ENCODE measurements around the gene CCRL2. TPM values are rescaled to one million over a fixed set of nuclear protein-coding genes. Genes with fewer than 3 reads are reported as not detected.

The CCRL2 gene
- total and polyA plus RNA-seq, 2 donors (not counting 1 experiment from before 2014, with no cell fraction given), result 2.6 to 3.3 TPM

GRCh38 chr3:46368569-46368968 is 38.5 kb upstream of the CCRL2 start:
- Histone ChIP-seq H3K4me2 (replicated peaks; ENCODE audit: low read depth, low read length, poor library complexity, severe bottlenecking) (peak overlapping the region; percentile 21), H3K4me3 (ENCODE audit: control extremely low read depth in 1 of 5, extremely low read depth in 1 of 5, insufficient read depth in 1 of 5, low read depth in 2 of 5, low read length in 4 of 5) (no peak overlapping the region), H3K79me2 (ENCODE audit: control insufficient read depth, insufficient read depth, low read length) (no peaks in the 10 kb centered on the region), H3K9me3 (ENCODE audit: control extremely low read depth in 1 of 3, control insufficient read depth in 2 of 3, insufficient read depth in 1 of 3, low read length in 2 of 3) (no peaks in the 10 kb centered on the region), H4K20me1 (ENCODE audit: control insufficient read depth, insufficient read depth, low read length, poor library complexity, severe bottlenecking) (no peaks in the 10 kb centered on the region), H3K27ac (ENCODE audit: low read length in 2 of 2) (no peak overlapping the region), H3K4me1 (ENCODE audit: control insufficient read depth in 2 of 2, insufficient read depth in 2 of 2, low read length in 2 of 2) (peaks cover 12 to 20% of the 10 kb centered on the region in 2 donors), H3K36me3 (replicated peaks in 1 of 2; ENCODE audit: control extremely low read depth in 1 of 2, control insufficient read depth in 1 of 2, extremely low read depth in 1 of 2, insufficient read depth in 2 of 2, low read length in 1 of 2) (no peaks in the 10 kb centered on the region), H2AFZ (ENCODE audit: insufficient read depth, low read depth, low read length, poor library complexity, severe bottlenecking) (peak overlapping the region; percentile 43), H3K9ac (ENCODE audit: low read length) (no peak overlapping the region), H3K27me3 (replicated peaks in 1 of 4; ENCODE audit: control extremely low read depth in 1 of 4, control insufficient read depth in 3 of 4, insufficient read depth in 4 of 4, low read length in 3 of 4) (no peaks in the 10 kb centered on the region)
- intact Hi-C loops (cut with micrococcal nuclease), result loop anchor here (1.0 to 2.0 kb wide), 4 partner anchors 92 to 430 kb away; partner anchors contain the start of gene CCR1
- TF ChIP-seq EZH2 (IDR thresholded peaks at IDR 0.05; ENCODE audit: borderline replicate concordance, insufficient read depth, low read depth, low read length, poor library complexity, severe bottlenecking) (no peak), CTCF (IDR thresholded peaks at IDR 0.05) (peak; percentile 57)
- Mint-ChIP-seq H3K4me3 (peak overlapping the region; percentile 33), H3K9me3 (ENCODE audit: insufficient read depth) (no peaks in the 10 kb centered on the region), H3K27me3 (no peaks in the 10 kb centered on the region), H3K27ac (peak overlapping the region; percentile 28), H3K4me1 (peaks cover 32% of the 10 kb centered on the region)
- ATAC-seq (ENCODE audit: low read depth) (peak; percentile 93), DNase-seq (peak; percentile 79)
- POLR2A ChIA-PET, result interaction anchor here (0.6 kb wide), 1 partner anchor 286 kb away, joined by 8 read pairs; no protein-coding TSS in a partner anchor
- CTCF ChIA-PET, result interaction anchor here (0.7 to 13.1 kb wide), 45 partner anchors 8 to 608 kb away, joined by 3 to 233 read pairs (median 5); partner anchors contain the start of genes CCR1, CCR5AS and CCRL2
- WGBS (ENCODE audit: insufficient coverage), result 27% methylated on average over 2 of the region's 7 CpGs

GRCh38 chr3:46369151-46369550 is 37.9 kb upstream of the CCRL2 start:
- no peak overlapping the region for H3K27ac ChIP-seq (ENCODE audit: low read length in 2 of 2)
- H3K79me2 ChIP-seq (ENCODE audit: control insufficient read depth, insufficient read depth, low read length), result no peaks in the 10 kb centered on the region
- no peaks in the 10 kb centered on the region for H3K9me3 ChIP-seq (ENCODE audit: control extremely low read depth in 1 of 3, control insufficient read depth in 2 of 3, insufficient read depth in 1 of 3, low read length in 2 of 3)
- H2AFZ ChIP-seq (ENCODE audit: insufficient read depth, low read depth, low read length, poor library complexity, severe bottlenecking), result no peak overlapping the region
- Mint-ChIP-seq H3K4me3 (no peak overlapping the region), H3K27ac (peak overlapping the region; percentile 38), H3K27me3 (no peaks in the 10 kb centered on the region), H3K4me1 (peaks cover 32% of the 10 kb centered on the region), H3K9me3 (ENCODE audit: insufficient read depth) (no peaks in the 10 kb centered on the region)
- ATAC-seq (ENCODE audit: low read depth) (no peak), DNase-seq (no peak)
- peak overlapping the region; percentile 18 for H3K9ac ChIP-seq (ENCODE audit: low read length)
- WGBS (ENCODE audit: insufficient coverage), result no CpG with 5 or more reads among the region's 4 CpGs
- peak overlapping the region; percentile 13 for H3K4me2 ChIP-seq (replicated peaks; ENCODE audit: low read depth, low read length, poor library complexity, severe bottlenecking)
- H4K20me1 ChIP-seq (ENCODE audit: control insufficient read depth, insufficient read depth, low read length, poor library complexity, severe bottlenecking), result no peaks in the 10 kb centered on the region
- POLR2A ChIA-PET, result interaction anchor here (0.6 to 0.7 kb wide), 3 partner anchors 14 to 287 kb away, joined by 3 to 8 read pairs (median 8); no protein-coding TSS in a partner anchor
- no peaks in the 10 kb centered on the region for H3K27me3 ChIP-seq (replicated peaks in 1 of 4; ENCODE audit: control extremely low read depth in 1 of 4, control insufficient read depth in 3 of 4, insufficient read depth in 4 of 4, low read length in 3 of 4)
- intact Hi-C loops (cut with micrococcal nuclease), result loop anchor here (2.0 kb wide), 2 partner anchors 160 to 430 kb away; partner anchors contain the start of gene CCR1
- CTCF ChIA-PET, result interaction anchor here (0.7 to 13.1 kb wide), 41 partner anchors 9 to 608 kb away, joined by 3 to 233 read pairs (median 6); partner anchors contain the start of genes CCR1, CCR5AS and CCRL2
- H3K4me3 ChIP-seq (ENCODE audit: control extremely low read depth in 1 of 5, extremely low read depth in 1 of 5, insufficient read depth in 1 of 5, low read depth in 2 of 5, low read length in 4 of 5), result no peak overlapping the region
- H3K4me1 ChIP-seq (ENCODE audit: control insufficient read depth in 2 of 2, insufficient read depth in 2 of 2, low read length in 2 of 2), result peaks cover 12 to 20% of the 10 kb centered on the region in 2 donors
- TF ChIP-seq EZH2 (IDR thresholded peaks at IDR 0.05; ENCODE audit: borderline replicate concordance, insufficient read depth, low read depth, low read length, poor library complexity, severe bottlenecking), result no peak
- TF ChIP-seq CTCF (IDR thresholded peaks at IDR 0.05), result no peak
- no peaks in the 10 kb centered on the region for H3K36me3 ChIP-seq (replicated peaks in 1 of 2; ENCODE audit: control extremely low read depth in 1 of 2, control insufficient read depth in 1 of 2, extremely low read depth in 1 of 2, insufficient read depth in 2 of 2, low read length in 1 of 2)

Data from B cell (primary cell).